OCI-LY7 (cell line): ENCODE results near the gene NTSR1. TPM values are rescaled to one million over a fixed set of nuclear protein-coding genes. Genes with fewer than 3 reads are reported as not detected.

Experiments used
- BruUV-seq: library from RNA; stranded (reverse); fragments of 400-500 nt; replicated peaks from 2 replicates; lab custom pipeline; 2021; lab: Mats Ljungman, UMichigan
- CTCF ChIA-PET: fragments of 300-600 bp; sonication (Branson Sonifier 250); formaldehyde crosslinking; loops from one replicate; lab custom pipeline; 2022; ENCODE audit warnings: antibody characterized with exemption; ENCODE audit not compliant: unreplicated experiment; lab: Charles Lee
- POLR2A ChIA-PET: fragments of 300-600 bp; sonication (Branson Sonifier 250); formaldehyde crosslinking; loops from one replicate; lab custom pipeline; 2022; ENCODE audit warnings: antibody characterized with exemption; lab: Charles Lee
- DNase-seq: peaks from one replicate; pipeline ENCODE4 v3.0.0-alpha.2; 2015; ENCODE audit warnings: low spot score
- H2AFZ ChIP-seq: fragments of 200-600 bp; sonication (generic), shearing (Covaris generic); 2 replicates; pipeline ENCODE4 v1.6.1; 2014; ENCODE audit warnings: mild to moderate bottlenecking, antibody characterized with exemption, low read length, moderate library complexity
- H3K27ac ChIP-seq: fragments of 200-600 bp; sonication (generic); 2 replicates; pipeline ENCODE4 v1.5.1; 2014; ENCODE audit warnings: mixed run types, low read depth, mild to moderate bottlenecking, moderate library complexity, low read length, inconsistent platforms; ENCODE audit not compliant: poor library complexity, severe bottlenecking
- H3K36me3 ChIP-seq: fragments of 200-600 bp; sonication (generic); 2 replicates; pipeline ENCODE4 v1.6.1; 2014; ENCODE audit warnings: mild to moderate bottlenecking, antibody characterized with exemption, low read length, moderate library complexity, mixed read lengths; ENCODE audit not compliant: insufficient read depth
- H3K4me1 ChIP-seq: fragments of 200-600 bp; sonication (generic); 2 replicates; pipeline ENCODE4 v1.5.1; 2014; ENCODE audit warnings: mild to moderate bottlenecking, low read length; ENCODE audit not compliant: insufficient read depth, poor library complexity, severe bottlenecking
- H3K4me2 ChIP-seq: fragments of 200-600 bp; sonication (generic); 2 replicates; pipeline ENCODE4 v1.6.1; 2014; ENCODE audit warnings: mild to moderate bottlenecking, low read length
- H3K4me3 ChIP-seq: fragments of 200-600 bp; sonication (generic); 2 replicates; pipeline ENCODE4 v1.5.1; 2014; ENCODE audit warnings: mild to moderate bottlenecking, low read depth, low read length; ENCODE audit not compliant: poor library complexity, severe bottlenecking
- H3K79me2 ChIP-seq: fragments of 200-600 bp; sonication (generic); 2 replicates; pipeline ENCODE4 v1.6.1; 2016; ENCODE audit warnings: low read depth, mild to moderate bottlenecking, low read length, moderate library complexity, mixed read lengths; ENCODE audit not compliant: insufficient read depth
- H3K9me2 ChIP-seq: fragments of 200-600 bp; sonication (generic); 2 replicates; pipeline ENCODE4 v1.6.1; 2016; ENCODE audit warnings: mild to moderate bottlenecking, low read length, mixed read lengths; ENCODE audit not compliant: insufficient read depth
- H3K9me3 ChIP-seq: fragments of 200-600 bp; sonication (generic); 2 replicates; pipeline ENCODE4 v1.6.1; 2014; ENCODE audit warnings: mild to moderate bottlenecking, mixed run types, low read length, mixed read lengths
- H4K20me1 ChIP-seq: fragments of 200-600 bp; sonication (generic); 2 replicates; pipeline ENCODE4 v1.6.1; 2014; ENCODE audit warnings: mild to moderate bottlenecking, antibody characterized with exemption, low read length, moderate library complexity, mixed read lengths; ENCODE audit not compliant: insufficient read depth
- CTCF ChIP-seq: fragments of 200-600 bp; sonication (generic); conservative IDR thresholded peaks from 2 replicates; pipeline ENCODE4 v1.5.1; 2014; ENCODE audit warnings: mild to moderate bottlenecking, antibody characterized with exemption, low read length, moderate library complexity, mixed read lengths
- EZH2phosphoT487 ChIP-seq: fragments of 200-600 bp; sonication (generic); IDR thresholded peaks from 2 replicates; pipeline ENCODE4 v1.6.1; 2018; ENCODE audit warnings: low read depth, borderline replicate concordance, mild to moderate bottlenecking, mixed run types, antibody characterized with exemption, low read length, moderate library complexity, mixed read lengths
- intact Hi-C: fragments of 100-400 bp; cut with micrococcal nuclease; formaldehyde crosslinking; loops from one replicate; pipeline ENCODE4 v1.10.0; 2022; ENCODE audit not compliant: unreplicated experiment
- total RNA-seq, 2 experiments: library from RNA; depleted of rRNA in 1 of 2; stranded (reverse); fragments of >200 nt in 1 of 2; shearing (Covaris generic) in 1 of 2; gene quantifications; 2 replicates each; pipeline ENCODE4 v1.2.3, GENCODE V29; 2014 to 2022

NTSR1 gene
- total RNA-seq, 2 experiments from 2014 or later = not detected

- intact Hi-C loops = no loop called here
- BruUV-seq = no TSS peak
- DNase-seq = peak; percentile 86
- Histone ChIP-seq H3K27ac (peak overlapping the region; percentile 67), H2AFZ (peak overlapping the region; percentile 44; the same call in 1 of the 2 replicates), H3K4me2 (peak overlapping the region; percentile 85), H3K9me2 (no peaks in the 10 kb centered on the region), H3K4me3 (peak overlapping the region; percentile 63), H4K20me1 (no peaks in the 10 kb centered on the region), H3K36me3 (no peaks in the 10 kb centered on the region), H3K4me1 (peaks cover 40% of the 10 kb centered on the region), H3K9me3 (no peaks in the 10 kb centered on the region), H3K79me2 (no peaks in the 10 kb centered on the region)
- TF ChIP-seq EZH2phosphoT487 = no peak
- TF ChIP-seq CTCF = no peak
- POLR2A ChIA-PET = no interaction called here
- CTCF ChIA-PET = no interaction called here
These were observed 68.3 kb downstream of the NTSR1 start for GRCh38 chr20:62776692-62777527.

GRCh38 chr20:62777528-62777830 is 68.8 kb downstream of the NTSR1 start:
- ChIA-PET CTCF (no interaction called here), POLR2A (no interaction called here)
- Histone ChIP-seq H3K4me1 (peaks cover 40% of the 10 kb centered on the region), H4K20me1 (no peaks in the 10 kb centered on the region), H2AFZ (peak overlapping the region; percentile 16; the same call in 1 of the 2 replicates), H3K9me2 (no peaks in the 10 kb centered on the region), H3K4me2 (peak overlapping the region; percentile 85), H3K9me3 (no peaks in the 10 kb centered on the region), H3K27ac (peak overlapping the region; percentile 51), H3K4me3 (peak overlapping the region; percentile 43), H3K36me3 (no peaks in the 10 kb centered on the region), H3K79me2 (no peaks in the 10 kb centered on the region)
- no TSS peak for BruUV-seq
- intact Hi-C loops = no loop called here
- TF ChIP-seq EZH2phosphoT487 (no peak), CTCF (no peak)
- no peak for DNase-seq

GRCh38 chr20:62778058-62778457 is 69.4 kb downstream of the NTSR1 start:
- BruUV-seq = no TSS peak
- Histone ChIP-seq H3K36me3 (no peaks in the 10 kb centered on the region), H3K4me2 (no peak overlapping the region), H3K27ac (no peak overlapping the region), H2AFZ (no peak overlapping the region), H3K4me3 (no peak overlapping the region), H4K20me1 (no peaks in the 10 kb centered on the region), H3K79me2 (no peaks in the 10 kb centered on the region), H3K4me1 (peaks cover 35% of the 10 kb centered on the region), H3K9me2 (no peaks in the 10 kb centered on the region), H3K9me3 (no peaks in the 10 kb centered on the region)
- TF ChIP-seq CTCF (no peak), EZH2phosphoT487 (no peak)
- no peak for DNase-seq
- POLR2A ChIA-PET = no interaction called here
- intact Hi-C loops = no loop called here
- CTCF ChIA-PET = no interaction called here
